HG03196 (cell line): ENCODE data around the gene RAB11A.

Source experiments
- ATAC-seq: cut with Tn5 transposase; IDR thresholded peaks from one replicate; pipeline ENCODE4 v1.9.1; 2021; ENCODE audit not compliant: unreplicated experiment

RAB11A gene

GRCh38 chr15:65869126-65869953 lies at the start of gene RAB11A:
TSS of gene RAB11A (plus strand) at chr15:65869491. CDS start at chr15:65869586, 95 bp downstream.
- peak; percentile 89 for ATAC-seq

- ATAC-seq: no peak
These were observed 49.7 kb upstream of the RAB11A start for GRCh38 chr15:65819563-65819960.

GRCh38 chr15:65821070-65821469 lies 48.2 kb upstream of the RAB11A start:
- ATAC-seq: peak; percentile 31

- ATAC-seq: no peak
These were observed 47.0 kb upstream of the RAB11A start for GRCh38 chr15:65822316-65822715.

GRCh38 chr15:65824031-65824743 lies 45.1 kb upstream of the RAB11A start:
- ATAC-seq: no peak

- ATAC-seq: no peak
These were observed 44.2 kb upstream of the RAB11A start for GRCh38 chr15:65824941-65825544.

GRCh38 chr15:65827065-65827464 lies 42.2 kb upstream of the RAB11A start:
- no peak for ATAC-seq

GRCh38 chr15:65828585-65828984 lies 40.7 kb upstream of the RAB11A start:
- no peak for ATAC-seq

- ATAC-seq: no peak
These were observed 40.0 kb upstream of the RAB11A start for GRCh38 chr15:65829130-65829764.

GRCh38 chr15:65832549-65833364 lies 36.5 kb upstream of the RAB11A start:
- no peak for ATAC-seq

- ATAC-seq: no peak
These were observed 35.6 kb upstream of the RAB11A start for GRCh38 chr15:65833501-65834205.

- no peak for ATAC-seq
These were observed 34.5 kb upstream of the RAB11A start for GRCh38 chr15:65834603-65835282.

- no peak for ATAC-seq
These were observed 33.8 kb upstream of the RAB11A start for GRCh38 chr15:65835447-65835846.

GRCh38 chr15:65836665-65837064 lies 32.6 kb upstream of the RAB11A start:
- ATAC-seq: no peak

- no peak for ATAC-seq
These were observed 31.7 kb upstream of the RAB11A start for GRCh38 chr15:65837301-65838294.

GRCh38 chr15:65839354-65839901 lies 29.9 kb upstream of the RAB11A start:
- no peak for ATAC-seq

- ATAC-seq: no peak
These were observed 29.3 kb upstream of the RAB11A start for GRCh38 chr15:65839985-65840384.
